ENCODE measurements around the gene TESMIN.

GRCh38 chr11:68692871-68693483 is 58.3 kb downstream of the TESMIN start:
- TF ChIP-seq EZH2phosphoT487 (IDR thresholded peaks at IDR 0.05; ENCODE audit: low read length), result no peak
- TF ChIP-seq CTCF (IDR thresholded peaks at IDR 0.05; ENCODE audit: low read length), result no peak
